Chondrocyte (in vitro differentiated cells): ENCODE results near the gene ZNF750. TPM values are rescaled to one million over a fixed set of nuclear protein-coding genes. Genes with fewer than 3 reads are reported as not detected.

Source experiments
- DNase-seq: peaks from one replicate; pipeline ENCODE4 v3.0.0; 2021; ENCODE audit warnings: mixed read lengths, low spot score
- H3K27ac Mint-ChIP-seq: one replicate; pipeline ENCODE4 v1.8.0; 2021; ENCODE audit warnings: mild to moderate bottlenecking, moderate library complexity, mixed read lengths; ENCODE audit not compliant: unreplicated experiment
- H3K27me3 Mint-ChIP-seq: 2 replicates; pipeline ENCODE4 v1.8.0; 2021; ENCODE audit warnings: low read depth, mixed read lengths
- H3K36me3 Mint-ChIP-seq: 2 replicates; pipeline ENCODE4 v1.8.0; 2021; ENCODE audit warnings: low read depth, mixed read lengths
- H3K4me1 Mint-ChIP-seq: 2 replicates; pipeline ENCODE4 v1.8.0; 2021; ENCODE audit warnings: low read depth, mild to moderate bottlenecking, mixed read lengths
- H3K4me3 Mint-ChIP-seq: one replicate; pipeline ENCODE4 v1.8.0; 2021; ENCODE audit warnings: mild to moderate bottlenecking, moderate library complexity, mixed read lengths; ENCODE audit not compliant: unreplicated experiment
- H3K9me3 Mint-ChIP-seq: 2 replicates; pipeline ENCODE4 v1.8.0; 2021; ENCODE audit warnings: low read depth, mixed read lengths
- total RNA-seq: library from RNA; stranded (reverse); gene quantifications from 3 replicates; pipeline ENCODE4 v1.2.1, GENCODE V29; 2021
- TF ChIP-seq, protein P1 (sequence below): fragments of 200-600 bp; sonication (generic); IDR thresholded peaks from 2 replicates; pipeline ENCODE4 v1.5.0; 2021; ENCODE audit warnings: antibody characterized with exemption, mild to moderate bottlenecking, moderate library complexity

Gene ZNF750
- total RNA-seq, 1 donor from 2014 or later, result not detected

DNA sequence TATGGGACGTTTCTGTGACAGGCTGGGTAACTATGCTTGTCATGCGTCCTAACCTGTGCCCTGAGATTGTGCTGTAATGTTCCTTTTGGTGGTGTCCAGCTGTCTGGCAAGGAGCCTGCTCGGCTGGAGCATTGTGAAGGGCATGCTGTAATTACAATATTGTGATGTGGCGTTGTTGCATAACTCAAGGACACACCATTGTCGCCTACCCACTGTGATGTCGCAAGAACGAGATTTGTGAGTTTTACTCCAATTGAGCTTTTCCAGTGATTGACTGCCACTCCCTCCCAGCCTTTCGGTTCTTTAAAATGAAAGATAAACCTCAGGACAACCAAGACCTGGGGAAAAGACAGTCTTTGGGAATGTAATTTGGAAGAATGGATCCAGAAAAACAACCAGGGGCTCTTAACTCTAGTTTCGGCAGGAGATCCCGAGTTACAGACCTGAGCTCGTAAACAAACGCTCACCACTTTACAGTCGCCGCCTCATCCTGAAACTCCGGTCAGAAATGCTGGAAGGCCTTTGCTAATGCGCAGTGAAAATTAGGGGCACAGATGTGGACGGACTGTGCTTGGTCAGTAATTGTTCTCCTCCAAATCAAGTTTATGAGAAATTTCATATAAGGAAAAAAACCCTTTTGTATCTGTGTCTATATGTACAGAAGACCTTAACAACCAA, 1.3 kb downstream of the ZNF750 start:
- no peak overlapping the region for H3K27ac Mint-ChIP-seq
- H3K36me3 Mint-ChIP-seq, result peaks cover 4% of the 10 kb centered on the region
- TF ChIP-seq, protein P1, sequence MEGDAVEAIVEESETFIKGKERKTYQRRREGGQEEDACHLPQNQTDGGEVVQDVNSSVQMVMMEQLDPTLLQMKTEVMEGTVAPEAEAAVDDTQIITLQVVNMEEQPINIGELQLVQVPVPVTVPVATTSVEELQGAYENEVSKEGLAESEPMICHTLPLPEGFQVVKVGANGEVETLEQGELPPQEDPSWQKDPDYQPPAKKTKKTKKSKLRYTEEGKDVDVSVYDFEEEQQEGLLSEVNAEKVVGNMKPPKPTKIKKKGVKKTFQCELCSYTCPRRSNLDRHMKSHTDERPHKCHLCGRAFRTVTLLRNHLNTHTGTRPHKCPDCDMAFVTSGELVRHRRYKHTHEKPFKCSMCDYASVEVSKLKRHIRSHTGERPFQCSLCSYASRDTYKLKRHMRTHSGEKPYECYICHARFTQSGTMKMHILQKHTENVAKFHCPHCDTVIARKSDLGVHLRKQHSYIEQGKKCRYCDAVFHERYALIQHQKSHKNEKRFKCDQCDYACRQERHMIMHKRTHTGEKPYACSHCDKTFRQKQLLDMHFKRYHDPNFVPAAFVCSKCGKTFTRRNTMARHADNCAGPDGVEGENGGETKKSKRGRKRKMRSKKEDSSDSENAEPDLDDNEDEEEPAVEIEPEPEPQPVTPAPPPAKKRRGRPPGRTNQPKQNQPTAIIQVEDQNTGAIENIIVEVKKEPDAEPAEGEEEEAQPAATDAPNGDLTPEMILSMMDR, result no peak
- no peaks in the 10 kb centered on the region for H3K4me1 Mint-ChIP-seq
- peak; percentile 10 for DNase-seq
- no peaks in the 10 kb centered on the region for H3K9me3 Mint-ChIP-seq
- H3K4me3 Mint-ChIP-seq, result no peak overlapping the region
- no peaks in the 10 kb centered on the region for H3K27me3 Mint-ChIP-seq

DNA sequence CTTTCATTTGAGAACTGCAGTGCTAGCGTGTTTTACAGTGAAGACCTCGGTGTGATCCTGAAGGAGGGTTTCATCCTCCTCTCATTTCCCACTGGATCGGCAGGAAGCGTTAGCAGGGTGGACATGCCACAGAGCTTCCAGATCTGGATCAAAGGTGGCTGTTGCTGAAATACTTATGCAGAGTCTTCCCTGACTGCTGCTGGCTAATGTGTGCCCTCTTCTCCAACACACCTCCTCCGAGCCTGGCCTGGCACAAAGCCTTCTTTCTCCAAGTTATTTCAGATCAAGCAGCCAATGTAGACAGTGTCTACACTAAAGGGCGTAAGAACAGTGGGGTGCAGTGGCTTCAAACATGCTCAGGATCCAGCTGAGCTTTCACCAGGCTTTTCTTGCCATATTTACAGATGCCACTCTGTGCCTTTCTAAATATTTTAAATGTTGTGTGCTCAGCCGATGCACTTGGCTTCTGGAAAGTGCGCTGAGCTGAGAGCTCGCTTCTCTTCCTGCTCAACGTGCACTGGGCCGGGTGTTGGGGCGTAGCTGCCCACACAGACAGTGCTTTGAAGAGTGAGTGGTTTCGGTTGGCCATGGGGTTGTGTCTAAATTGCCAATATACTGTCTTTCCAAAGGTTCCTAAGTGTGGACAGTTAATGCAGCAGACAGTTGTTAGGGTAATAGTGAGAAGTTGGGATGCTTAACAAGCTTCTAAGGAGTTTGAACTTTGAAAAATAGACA, 2.1 kb downstream of the ZNF750 start:
- no peaks in the 10 kb centered on the region for H3K9me3 Mint-ChIP-seq
- H3K4me1 Mint-ChIP-seq, result no peaks in the 10 kb centered on the region
- DNase-seq, result peak; percentile 42
- H3K4me3 Mint-ChIP-seq, result no peak overlapping the region
- TF ChIP-seq, protein P1, result no peak
- H3K27ac Mint-ChIP-seq, result no peak overlapping the region
- H3K27me3 Mint-ChIP-seq, result no peaks in the 10 kb centered on the region
- H3K36me3 Mint-ChIP-seq, result peaks cover 4% of the 10 kb centered on the region

DNA sequence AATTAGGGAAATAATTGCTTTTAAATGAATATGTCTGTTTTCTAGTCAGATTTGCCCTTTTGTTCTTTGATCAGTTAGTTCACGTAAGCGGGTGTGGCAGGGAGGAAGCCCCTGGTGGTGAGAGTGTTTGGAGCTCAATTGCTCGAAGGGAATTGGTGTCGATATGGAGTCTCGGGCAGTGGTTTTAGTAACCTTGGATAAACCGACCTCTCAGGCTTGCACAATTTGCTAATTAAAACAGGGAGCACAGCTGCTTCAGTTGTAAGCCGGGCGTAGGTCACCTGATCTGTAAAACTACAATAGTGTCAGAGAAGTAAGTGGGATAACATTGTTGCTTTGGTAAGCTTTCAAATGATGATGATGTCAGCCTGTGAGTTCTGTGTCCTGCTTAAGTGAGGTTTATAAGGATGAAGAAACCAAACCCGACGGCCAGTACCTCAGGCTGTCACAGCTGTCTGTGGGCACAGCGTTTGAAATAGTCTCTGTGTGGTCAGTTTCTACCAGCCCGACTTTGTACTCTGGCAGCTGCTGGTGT, 2.9 kb downstream of the ZNF750 start:
- TF ChIP-seq, protein P1, result peak; percentile 19
- Mint-ChIP-seq H3K9me3 (no peaks in the 10 kb centered on the region), H3K36me3 (peaks cover 2% of the 10 kb centered on the region), H3K27ac (no peak overlapping the region), H3K4me3 (no peak overlapping the region), H3K4me1 (no peaks in the 10 kb centered on the region), H3K27me3 (no peaks in the 10 kb centered on the region)
- peak; percentile 15 for DNase-seq

DNA sequence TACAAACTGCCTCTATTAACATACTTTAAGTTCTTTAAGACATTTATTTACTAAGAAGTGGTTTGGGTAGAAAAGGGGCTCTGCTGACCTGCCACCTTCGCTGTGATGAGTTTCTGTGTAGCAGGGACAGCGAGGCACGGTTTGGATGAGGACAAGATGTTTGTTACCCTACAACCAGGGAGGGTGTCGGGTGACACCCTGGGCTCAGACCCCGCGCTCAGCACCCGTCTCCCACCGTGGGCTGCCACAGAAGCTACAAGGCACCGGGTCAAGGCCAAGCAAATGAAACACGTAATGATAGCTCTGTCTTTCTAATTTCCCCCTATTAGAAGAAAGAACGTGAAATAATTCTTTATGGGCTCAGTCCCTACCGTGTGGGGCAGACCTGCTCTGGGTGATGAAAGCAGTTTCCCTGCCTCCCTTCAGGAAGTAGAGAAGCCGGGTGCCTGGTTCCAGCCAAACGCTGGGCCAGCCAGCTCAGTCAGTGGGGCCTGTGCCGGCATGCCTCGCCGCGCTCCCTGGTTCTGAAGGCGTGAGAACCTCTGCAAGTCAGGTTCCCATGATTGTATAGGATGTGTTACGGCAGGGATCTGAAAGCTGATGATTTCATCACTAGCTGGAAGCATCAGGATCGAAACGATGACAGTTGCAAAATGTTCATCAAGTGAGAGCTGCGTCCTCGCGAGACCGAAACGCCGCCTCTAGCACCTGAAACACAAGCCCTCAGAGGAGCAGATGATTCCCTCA, 3.9 kb downstream of the ZNF750 start:
- peak; percentile 67 for DNase-seq
- no peaks in the 10 kb centered on the region for H3K27me3 Mint-ChIP-seq
- H3K4me3 Mint-ChIP-seq, result no peak overlapping the region
- H3K36me3 Mint-ChIP-seq, result peaks cover 2% of the 10 kb centered on the region
- no peaks in the 10 kb centered on the region for H3K9me3 Mint-ChIP-seq
- TF ChIP-seq, protein P1, result no peak
- no peaks in the 10 kb centered on the region for H3K4me1 Mint-ChIP-seq
- no peak overlapping the region for H3K27ac Mint-ChIP-seq

DNA sequence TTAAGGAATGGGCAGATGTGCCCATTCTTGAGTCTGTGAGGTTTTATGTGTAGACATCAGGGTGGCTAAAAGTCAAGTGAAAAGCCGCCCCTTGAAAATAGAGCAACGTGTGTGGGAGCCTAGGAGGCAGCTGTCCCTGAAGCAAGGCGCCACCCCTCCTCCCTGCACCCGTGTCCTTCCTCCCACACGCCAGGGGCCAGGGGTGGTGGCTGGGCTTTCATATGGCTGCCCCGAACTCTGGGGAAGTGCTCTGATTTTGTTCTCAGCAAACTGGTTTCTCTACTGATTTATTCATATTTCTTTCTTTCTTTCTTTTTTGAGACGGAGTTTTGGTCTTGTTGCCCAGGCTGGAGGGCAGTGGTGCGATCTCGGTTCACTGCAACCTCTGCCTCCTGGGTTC, 4.7 kb downstream of the ZNF750 start:
- peak; percentile 52 for DNase-seq
- H3K36me3 Mint-ChIP-seq, result peaks cover 2% of the 10 kb centered on the region
- no peaks in the 10 kb centered on the region for H3K27me3 Mint-ChIP-seq
- H3K9me3 Mint-ChIP-seq, result no peaks in the 10 kb centered on the region
- no peak overlapping the region for H3K27ac Mint-ChIP-seq
- no peaks in the 10 kb centered on the region for H3K4me1 Mint-ChIP-seq
- TF ChIP-seq, protein P1, result no peak
- H3K4me3 Mint-ChIP-seq, result no peak overlapping the region
